Stimulated activated naive CD8-positive, alpha-beta T cell treated with anti-CD3 and anti-CD28 coated beads, Interleukin-15, amount 100 ng/mL, for 72 hours (primary cell): ENCODE measurements around the gene IL20RA.

Source experiments
- ATAC-seq: fragments of 150-1000 bp; cut with Tn5 transposase; 2 replicates; pipeline ENCODE4 v1.10.0; 2021; ENCODE audit warnings: mild to moderate bottlenecking, moderate library complexity
- DNase-seq, 2 donors: peaks; one replicate each; pipeline ENCODE4 v3.0.0; 2021 to 2022
- H3K27ac Mint-ChIP-seq, 2 donors: one replicate each; pipeline ENCODE4 v1.8.0; 2022; ENCODE audit warnings: mild to moderate bottlenecking in 2 of 2, mixed read lengths in 2 of 2, moderate library complexity in 2 of 2
- H3K27me3 Mint-ChIP-seq: one replicate; pipeline ENCODE4 v1.8.0; 2022; ENCODE audit warnings: mixed read lengths
- H3K4me1 Mint-ChIP-seq: one replicate; pipeline ENCODE4 v1.8.0; 2022; ENCODE audit warnings: mild to moderate bottlenecking, mixed read lengths
- H3K4me3 Mint-ChIP-seq, 2 donors: one replicate each; pipeline ENCODE4 v1.8.0; 2022; ENCODE audit warnings: mild to moderate bottlenecking in 2 of 2, mixed read lengths in 2 of 2, moderate library complexity in 1 of 2
- H3K9me3 Mint-ChIP-seq, 2 donors: one replicate each; pipeline ENCODE4 v1.8.0; 2022; ENCODE audit warnings: mixed read lengths in 2 of 2

IL20RA gene

GRCh38 chr6:137001299-137001976 lies 43.3 kb downstream of the IL20RA start:
- no peak for DNase-seq
- ATAC-seq = no peak
- no peak overlapping the region for H3K27ac Mint-ChIP-seq
- no peaks in the 10 kb centered on the region for H3K9me3 Mint-ChIP-seq
- no peaks in the 10 kb centered on the region for H3K4me1 Mint-ChIP-seq
- peaks cover 52% of the 10 kb centered on the region for H3K27me3 Mint-ChIP-seq
- H3K4me3 Mint-ChIP-seq = no peak overlapping the region

DNA sequence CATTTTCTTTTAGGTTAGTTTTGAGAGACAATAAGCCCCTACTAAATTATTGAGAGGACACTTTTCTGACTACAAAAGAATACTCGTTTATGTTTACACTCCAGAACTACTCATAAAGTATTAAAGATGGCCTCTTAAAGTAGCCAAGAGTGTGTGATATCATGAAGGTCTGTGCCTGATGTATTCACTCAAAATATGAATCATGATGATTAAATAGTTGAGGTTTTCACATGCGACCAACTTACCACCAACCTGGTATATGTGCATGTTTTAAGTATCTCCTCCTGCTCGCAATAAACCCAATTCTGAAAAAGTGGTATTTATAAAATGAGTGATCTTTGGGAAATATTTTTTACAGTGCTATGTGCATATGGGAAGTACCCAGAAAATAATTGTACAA lies 43.9 kb downstream of the IL20RA start:
- H3K9me3 Mint-ChIP-seq = no peaks in the 10 kb centered on the region
- H3K27ac Mint-ChIP-seq = no peak overlapping the region
- H3K4me1 Mint-ChIP-seq = no peaks in the 10 kb centered on the region
- ATAC-seq = no peak
- no peak for DNase-seq
- H3K4me3 Mint-ChIP-seq = no peak overlapping the region
- H3K27me3 Mint-ChIP-seq = peaks cover 58% of the 10 kb centered on the region

GRCh38 chr6:136995521-136995920 lies 49.2 kb downstream of the IL20RA start:
- DNase-seq (no peak), ATAC-seq (no peak)
- Mint-ChIP-seq H3K27me3 (peaks cover 49% of the 10 kb centered on the region), H3K9me3 (no peaks in the 10 kb centered on the region), H3K4me1 (no peaks in the 10 kb centered on the region), H3K27ac (no peak overlapping the region), H3K4me3 (no peak overlapping the region)

- DNase-seq (no peak), ATAC-seq (no peak)
- Mint-ChIP-seq H3K9me3 (no peaks in the 10 kb centered on the region), H3K27ac (no peak overlapping the region), H3K27me3 (peaks cover 57% of the 10 kb centered on the region), H3K4me1 (peaks cover 4% of the 10 kb centered on the region), H3K4me3 (no peak overlapping the region)
Measured at GRCh38 chr6:136994782-136995181, 50.0 kb downstream of the IL20RA start.

DNA sequence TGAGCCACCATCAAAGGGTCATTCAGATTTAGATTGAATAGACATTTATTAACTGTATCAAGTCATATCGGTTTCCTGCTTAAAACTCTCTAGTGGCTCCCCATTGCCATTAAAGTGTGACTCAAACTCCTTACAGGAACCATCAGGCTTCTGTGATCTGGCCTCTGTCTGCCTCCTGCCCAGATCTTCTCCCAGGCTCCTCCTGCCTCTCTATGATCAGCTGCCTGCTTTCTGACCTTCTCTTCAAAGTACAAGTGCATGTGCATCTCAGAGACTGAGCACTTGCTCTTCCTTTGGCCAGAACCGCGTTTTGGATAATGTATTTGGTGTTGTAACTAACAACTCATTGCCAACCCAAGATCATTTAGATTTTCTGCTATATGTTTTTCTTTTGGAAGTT lies 52.7 kb downstream of the IL20RA start:
- Mint-ChIP-seq H3K27ac (no peak overlapping the region), H3K4me3 (no peak overlapping the region), H3K27me3 (peaks cover 79% of the 10 kb centered on the region), H3K4me1 (peaks cover 10% of the 10 kb centered on the region), H3K9me3 (no peaks in the 10 kb centered on the region)
- no peak for ATAC-seq
- no peak for DNase-seq

DNA sequence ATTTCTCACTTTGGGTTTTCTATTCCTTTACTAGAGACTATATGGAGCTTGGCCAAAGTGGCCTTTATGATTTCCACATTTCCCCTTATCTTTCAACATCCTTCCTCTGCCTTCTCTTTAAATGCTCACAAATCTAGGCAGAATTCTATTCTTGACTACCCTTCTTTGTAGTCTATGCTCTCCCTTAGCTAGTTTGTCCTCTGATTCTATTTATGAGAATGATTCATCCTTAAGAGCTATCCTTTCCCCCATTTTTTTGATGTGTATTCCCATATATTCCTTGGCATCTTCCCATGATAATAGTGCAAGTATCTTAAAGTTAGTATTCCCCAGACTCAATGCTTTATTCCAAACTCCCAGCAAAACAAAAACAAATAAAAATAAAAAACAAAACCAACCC lies 53.1 kb downstream of the IL20RA start:
- Mint-ChIP-seq H3K27me3 (peaks cover 77% of the 10 kb centered on the region), H3K4me1 (peaks cover 10% of the 10 kb centered on the region)

GRCh38 chr6:136990754-136991153 lies 54.0 kb downstream of the IL20RA start:
- Mint-ChIP-seq H3K27me3 (peaks cover 76% of the 10 kb centered on the region), H3K4me1 (peaks cover 10% of the 10 kb centered on the region), H3K9me3 (no peaks in the 10 kb centered on the region), H3K4me3 (no peak overlapping the region), H3K27ac (no peak overlapping the region)
- no peak for DNase-seq
- no peak for ATAC-seq

More for the DNA sequence above, 53.1 kb downstream of the IL20RA start:
- ATAC-seq = no peak
- Mint-ChIP-seq H3K27ac (no peak overlapping the region), H3K4me3 (no peak overlapping the region), H3K9me3 (no peaks in the 10 kb centered on the region)
- DNase-seq = no peak

DNA sequence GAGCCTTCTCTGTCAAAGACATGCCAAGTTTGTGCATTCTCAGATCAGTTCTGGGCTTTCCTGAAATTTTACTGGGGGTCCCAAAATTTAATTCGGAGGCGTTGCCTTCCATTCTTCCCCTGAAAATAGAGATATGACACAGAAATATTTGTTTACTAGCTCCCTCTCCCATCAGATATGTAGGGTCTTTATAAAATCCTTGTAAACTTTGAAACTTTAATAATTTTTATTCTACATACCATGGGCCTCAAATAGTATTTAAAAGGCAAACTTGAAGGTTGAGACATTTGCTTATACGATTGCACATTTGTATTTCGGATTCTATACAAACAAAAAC lies 54.6 kb downstream of the IL20RA start:
- H3K27me3 Mint-ChIP-seq = peaks cover 73% of the 10 kb centered on the region
- DNase-seq (no peak), ATAC-seq (no peak)
- H3K27ac Mint-ChIP-seq = no peak overlapping the region
- peak overlapping the region; percentile 23 to 51 for H3K4me3 Mint-ChIP-seq
- H3K4me1 Mint-ChIP-seq = peaks cover 10% of the 10 kb centered on the region
- no peaks in the 10 kb centered on the region for H3K9me3 Mint-ChIP-seq

DNA sequence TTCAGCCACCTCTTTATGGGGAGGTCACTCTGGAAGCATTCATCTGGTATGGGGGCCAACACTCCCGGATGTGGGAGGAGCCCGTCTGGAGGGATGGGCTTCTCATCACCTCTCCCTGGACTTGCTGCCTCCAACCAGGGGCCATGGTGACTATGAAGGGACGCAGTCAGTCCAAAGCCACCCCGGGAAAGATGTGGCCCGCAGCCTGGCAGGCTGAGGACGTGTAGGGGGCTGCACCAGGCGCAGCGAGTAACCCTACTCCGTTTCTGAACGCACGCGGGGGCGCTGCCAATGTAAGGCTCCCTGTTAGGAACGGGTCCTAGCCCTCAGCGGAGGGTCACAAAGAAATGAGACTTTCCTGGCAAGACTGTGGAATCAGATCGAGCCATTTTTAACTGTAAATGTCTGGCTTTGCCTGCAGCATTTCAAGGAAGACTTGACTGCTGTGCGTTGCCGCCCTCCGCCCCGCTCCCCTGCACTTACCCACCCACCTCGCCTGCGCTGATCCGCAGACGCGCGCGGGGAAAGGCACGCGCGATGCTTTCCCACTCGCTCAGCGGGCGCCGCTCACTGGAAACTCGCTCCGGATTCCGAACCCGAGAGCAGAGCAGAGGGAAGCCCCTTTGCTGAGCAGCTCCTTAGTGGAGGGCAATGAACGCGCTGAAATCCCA lies 55.1 kb downstream of the IL20RA start:
- no peaks in the 10 kb centered on the region for H3K9me3 Mint-ChIP-seq
- H3K27ac Mint-ChIP-seq = no peak overlapping the region
- peaks cover 10% of the 10 kb centered on the region for H3K4me1 Mint-ChIP-seq
- no peak for DNase-seq
- ATAC-seq = peak; percentile 28
- peak overlapping the region in 1 of 2 donors; percentile 51 for H3K4me3 Mint-ChIP-seq
- peaks cover 73% of the 10 kb centered on the region for H3K27me3 Mint-ChIP-seq

DNA sequence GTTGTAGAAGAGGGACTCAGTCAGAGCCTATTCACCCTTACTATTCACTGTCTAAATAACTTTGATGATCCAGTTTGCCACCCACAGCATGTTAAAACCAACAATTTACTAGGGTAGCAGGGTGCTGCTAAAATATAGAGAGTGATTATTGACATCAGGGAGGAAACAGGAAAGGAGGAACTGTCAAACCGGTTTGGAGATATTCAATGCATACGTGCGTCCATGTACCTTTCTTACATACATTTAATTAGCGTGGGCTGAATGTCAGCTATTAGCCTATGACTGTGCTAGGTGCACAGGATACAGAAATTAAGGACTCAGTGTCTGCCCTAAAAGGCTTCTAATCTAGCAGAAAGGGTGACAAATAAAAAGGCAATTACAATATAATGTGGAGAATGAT lies 57.2 kb downstream of the IL20RA start:
- H3K9me3 Mint-ChIP-seq = no peaks in the 10 kb centered on the region
- H3K27ac Mint-ChIP-seq = no peak overlapping the region
- peaks cover 10% of the 10 kb centered on the region for H3K4me1 Mint-ChIP-seq
- DNase-seq (no peak), ATAC-seq (no peak)
- peaks cover 61% of the 10 kb centered on the region for H3K27me3 Mint-ChIP-seq
- no peak overlapping the region for H3K4me3 Mint-ChIP-seq

- no peak overlapping the region for H3K27ac Mint-ChIP-seq
- DNase-seq = no peak
- no peak overlapping the region for H3K4me3 Mint-ChIP-seq
- peaks cover 10% of the 10 kb centered on the region for H3K4me1 Mint-ChIP-seq
- no peak for ATAC-seq
- peaks cover 42% of the 10 kb centered on the region for H3K27me3 Mint-ChIP-seq
- no peaks in the 10 kb centered on the region for H3K9me3 Mint-ChIP-seq
Measured at GRCh38 chr6:136985502-136985901, 59.3 kb downstream of the IL20RA start.

- Mint-ChIP-seq H3K4me1 (peaks cover 4% of the 10 kb centered on the region), H3K4me3 (no peak overlapping the region), H3K27me3 (peaks cover 40% of the 10 kb centered on the region), H3K9me3 (no peaks in the 10 kb centered on the region), H3K27ac (no peak overlapping the region)
- DNase-seq = no peak
- no peak for ATAC-seq
Measured at GRCh38 chr6:136984578-136984977, 60.2 kb downstream of the IL20RA start.

- Mint-ChIP-seq H3K4me3 (no peak overlapping the region), H3K4me1 (no peaks in the 10 kb centered on the region), H3K27me3 (peaks cover 38% of the 10 kb centered on the region), H3K27ac (no peak overlapping the region), H3K9me3 (no peaks in the 10 kb centered on the region)
- DNase-seq (no peak), ATAC-seq (no peak)
Measured at GRCh38 chr6:136983687-136984086, 61.1 kb downstream of the IL20RA start.

- Mint-ChIP-seq H3K27me3 (peaks cover 30% of the 10 kb centered on the region), H3K27ac (no peak overlapping the region), H3K9me3 (no peaks in the 10 kb centered on the region), H3K4me1 (no peaks in the 10 kb centered on the region), H3K4me3 (no peak overlapping the region)
- ATAC-seq (no peak), DNase-seq (no peak)
Measured at GRCh38 chr6:136982928-136983327, 61.8 kb downstream of the IL20RA start.

GRCh38 chr6:136980070-136980469 lies 64.7 kb downstream of the IL20RA start:
- no peak overlapping the region for H3K27ac Mint-ChIP-seq
- H3K4me1 Mint-ChIP-seq = no peaks in the 10 kb centered on the region
- H3K4me3 Mint-ChIP-seq = no peak overlapping the region
- DNase-seq (no peak), ATAC-seq (no peak)
- peaks cover 20% of the 10 kb centered on the region for H3K27me3 Mint-ChIP-seq
- H3K9me3 Mint-ChIP-seq = no peaks in the 10 kb centered on the region

DNA sequence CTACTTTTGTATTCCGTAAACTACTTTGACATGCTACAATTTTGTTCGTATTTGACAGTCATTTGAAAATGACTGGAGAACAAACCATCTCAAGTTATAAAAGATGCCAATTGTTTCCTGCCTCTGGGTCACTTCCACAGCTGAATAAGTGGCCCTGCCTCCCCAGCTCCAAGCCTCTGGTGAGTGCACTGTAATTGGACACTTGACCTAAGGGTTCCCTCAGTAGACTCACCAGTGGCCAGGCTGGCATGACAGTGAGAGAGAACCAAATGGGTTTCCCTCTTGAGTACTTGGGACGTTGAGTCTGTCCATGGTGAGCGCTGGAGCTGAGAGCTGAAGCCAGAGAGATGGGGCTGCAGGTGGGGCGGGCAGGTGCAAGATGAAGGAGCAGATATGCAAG lies 65.6 kb downstream of the IL20RA start:
- Mint-ChIP-seq H3K27me3 (peaks cover 20% of the 10 kb centered on the region), H3K4me3 (no peak overlapping the region), H3K9me3 (no peaks in the 10 kb centered on the region), H3K27ac (no peak overlapping the region), H3K4me1 (no peaks in the 10 kb centered on the region)
- DNase-seq (no peak), ATAC-seq (no peak)

GRCh38 chr6:136977075-136977474 lies 67.7 kb downstream of the IL20RA start:
- Mint-ChIP-seq H3K9me3 (no peaks in the 10 kb centered on the region), H3K27ac (no peak overlapping the region), H3K27me3 (peaks cover 20% of the 10 kb centered on the region), H3K4me3 (no peak overlapping the region), H3K4me1 (no peaks in the 10 kb centered on the region)
- DNase-seq = no peak
- ATAC-seq = no peak
